ENCODE data around the gene CSRNP2. TPM values are rescaled to one million over a fixed set of nuclear protein-coding genes. Genes with fewer than 3 reads are reported as not detected.
"Not testable (repeated sequence)": the region's sequence is repeated elsewhere in the genome, so short reads cannot be mapped to it uniquely, and the experiment has no call there.

The CSRNP2 gene
- total RNA-seq, 4 donors from 2014 or later, result 17.3 to 29.5 (median 22.0) TPM

GRCh38 chr12:51082561-51083125 lies 753 bp downstream of the CSRNP2 start:
- H3K9me3 ChIP-seq, result no peaks in the 10 kb centered on the region
- intact Hi-C loops (cut with DNase I; ENCODE audit: low total_unique reads) (loop anchor here (1.0 to 5.0 kb wide), 4 partner anchors 34 to 156 kb away; partner anchors contain the start of genes DAZAP2, LETMD1, POU6F1 and TFCP2), in situ Hi-C loops (cut with MboI; ENCODE audit: low sequenced_read_pairs in 4 of 4) (no loop called here)
- H3K36me3 ChIP-seq, result no peaks in the 10 kb centered on the region
- peak overlapping the region; percentile 91 to 98 (median 94) for H3K4me3 ChIP-seq
- TF ChIP-seq CTCF (IDR thresholded peaks at IDR 0.05 in 4 of 5, conservative IDR thresholded peaks at IDR 0.05 in 1 of 5) (no peak), POLR2A (IDR thresholded peaks at IDR 0.05) (no peak)
- DNase-seq (no peak), ATAC-seq (peak in 1 of 2 donors; percentile 35)
- H3K27ac ChIP-seq, result peak overlapping the region; percentile 87 to 97 (median 94)
- no peaks in the 10 kb centered on the region for H3K27me3 ChIP-seq
- H3K4me1 ChIP-seq, result peaks cover 23 to 34% of the 10 kb centered on the region in 2 donors

GRCh38 chr12:51081421-51081820 lies 2.0 kb downstream of the CSRNP2 start:
- no peaks in the 10 kb centered on the region for H3K36me3 ChIP-seq
- in situ Hi-C loops (cut with MboI; ENCODE audit: low sequenced_read_pairs in 4 of 4) (no loop called here), intact Hi-C loops (cut with DNase I; ENCODE audit: low total_unique reads) (loop anchor here (5.0 kb wide), 2 partner anchors 91 to 136 kb away; partner anchors contain the start of genes POU6F1 and TFCP2)
- TF ChIP-seq POLR2A (IDR thresholded peaks at IDR 0.05) (no peak), CTCF (IDR thresholded peaks at IDR 0.05 in 4 of 5, conservative IDR thresholded peaks at IDR 0.05 in 1 of 5) (no peak)
- H3K4me1 ChIP-seq, result peaks cover 34 to 36% of the 10 kb centered on the region in 2 donors
- no peak overlapping the region for H3K4me3 ChIP-seq
- DNase-seq (no peak), ATAC-seq (no peak)
- peak overlapping the region in 1 of 4 donors; percentile 94 for H3K27ac ChIP-seq
- H3K27me3 ChIP-seq, result no peaks in the 10 kb centered on the region
- H3K9me3 ChIP-seq, result no peaks in the 10 kb centered on the region

GRCh38 chr12:51080136-51080535 lies 3.3 kb downstream of the CSRNP2 start:
- H3K4me1 ChIP-seq, result peaks cover 47 to 49% of the 10 kb centered on the region in 2 donors
- intact Hi-C loops (cut with DNase I; ENCODE audit: low total_unique reads), result loop anchor here (5.0 kb wide), 2 partner anchors 92 to 137 kb away; partner anchors contain the start of genes POU6F1 and TFCP2

GRCh38 chr12:51078866-51079265 lies 4.5 kb downstream of the CSRNP2 start:
- intact Hi-C loops (cut with DNase I; ENCODE audit: low total_unique reads); H3K27ac ChIP-seq; in situ Hi-C loops (cut with MboI; ENCODE audit: low sequenced_read_pairs in 4 of 4); H3K9me3 ChIP-seq; H3K27me3 ChIP-seq; H3K4me3 ChIP-seq; H3K36me3 ChIP-seq; DNase-seq; ATAC-seq: not testable (repeated sequence)
- H3K4me1 ChIP-seq, result peaks cover 55 to 58% of the 10 kb centered on the region in 2 donors

More at GRCh38 chr12:51080136-51080535, 3.3 kb downstream of the CSRNP2 start:
- H3K27ac ChIP-seq, result peak overlapping the region in 1 of 4 donors; percentile 16
- no peaks in the 10 kb centered on the region for H3K27me3 ChIP-seq
- no peak overlapping the region for H3K4me3 ChIP-seq
- H3K36me3 ChIP-seq, result no peaks in the 10 kb centered on the region
- TF ChIP-seq POLR2A (IDR thresholded peaks at IDR 0.05) (no peak), CTCF (IDR thresholded peaks at IDR 0.05 in 4 of 5, conservative IDR thresholded peaks at IDR 0.05 in 1 of 5) (no peak)
- ATAC-seq, result no peak
- in situ Hi-C loops (cut with MboI; ENCODE audit: low sequenced_read_pairs in 4 of 4), result no loop called here
- H3K9me3 ChIP-seq, result no peaks in the 10 kb centered on the region
- DNase-seq, result no peak

- peaks cover 53 to 58% of the 10 kb centered on the region in 2 donors for H3K4me1 ChIP-seq
- intact Hi-C loops (cut with DNase I; ENCODE audit: low total_unique reads); ATAC-seq; in situ Hi-C loops (cut with MboI; ENCODE audit: low sequenced_read_pairs in 4 of 4); H3K36me3 ChIP-seq; H3K4me3 ChIP-seq; H3K27me3 ChIP-seq; DNase-seq; H3K27ac ChIP-seq; H3K9me3 ChIP-seq: not testable (repeated sequence)
These were observed 5.0 kb downstream of the CSRNP2 start for GRCh38 chr12:51078346-51078745.
